Smooth muscle cell (in vitro differentiated cells): ENCODE data around the gene HORMAD1. TPM values are rescaled to one million over a fixed set of nuclear protein-coding genes. Genes with fewer than 3 reads are reported as not detected.
"Not testable (repeated sequence)": the region's sequence is repeated elsewhere in the genome, so short reads cannot be mapped to it uniquely, and the experiment has no call there.

Experiments used
- DNase-seq: peaks from one replicate; lab custom pipeline; 2025; ENCODE audit not compliant: unreplicated experiment; lab: John Stamatoyannopoulos, UW
- H2AFZ ChIP-seq: fragments of 200-600 bp; sonication (generic); 2 replicates; pipeline ENCODE4 v1.6.0; 2016; ENCODE audit warnings: antibody characterized with exemption, low read depth, mild to moderate bottlenecking
- H3F3A ChIP-seq: fragments of 200-600 bp; sonication (generic); 2 replicates; pipeline ENCODE4 v1.6.0; 2017; ENCODE audit warnings: antibody characterized with exemption, low read depth
- H3K27ac ChIP-seq: fragments of 200-600 bp; sonication (generic); 2 replicates; pipeline ENCODE4 v1.5.1; 2016; ENCODE audit warnings: low read depth, mild to moderate bottlenecking
- H3K27me3 ChIP-seq: fragments of 200-600 bp; sonication (generic); 2 replicates; pipeline ENCODE4 v1.6.1; 2016; ENCODE audit warnings: low read depth, mild to moderate bottlenecking
- H3K36me3 ChIP-seq: fragments of 200-600 bp; sonication (generic); 2 replicates; pipeline ENCODE4 v1.5.1; 2016; ENCODE audit warnings: low read depth
- H3K4me1 ChIP-seq: fragments of 200-600 bp; sonication (generic); 2 replicates; pipeline ENCODE4 v1.5.1; 2016; ENCODE audit warnings: low read depth
- H3K4me2 ChIP-seq: fragments of 200-600 bp; sonication (generic); 2 replicates; pipeline ENCODE4 v1.6.0; 2016; ENCODE audit warnings: mild to moderate bottlenecking
- H3K4me3 ChIP-seq: fragments of 200-600 bp; sonication (generic); 2 replicates; pipeline ENCODE4 v1.5.1; 2016; ENCODE audit warnings: mild to moderate bottlenecking
- H3K79me2 ChIP-seq: fragments of 200-600 bp; sonication (generic); 2 replicates; pipeline ENCODE4 v1.6.0; 2016; ENCODE audit warnings: low read depth, mild to moderate bottlenecking
- H3K9ac ChIP-seq: fragments of 200-600 bp; sonication (generic); 2 replicates; pipeline ENCODE4 v1.6.0; 2016; ENCODE audit warnings: low read depth
- H3K9me3 ChIP-seq: fragments of 200-600 bp; sonication (generic); replicated peaks from 2 replicates; pipeline ENCODE4 v1.5.1; 2016; ENCODE audit warnings: low read depth
- H4K20me1 ChIP-seq: fragments of 200-600 bp; sonication (generic); 2 replicates; pipeline ENCODE4 v1.6.0; 2016; ENCODE audit warnings: low read depth
- whole genome bisulfite sequencing: methylation state at CpG from one replicate; pipeline ENCODE4 v1.1.7; 2016; ENCODE audit warnings: low lambda C conversion rate; 5-methylcytosine and 5-hydroxymethylcytosine counted together
- polyA plus RNA-seq: library from polyadenylated mRNA; unstranded; fragments of >200 nt; fragmentation: Nextera tagmentation; extraction: Ambion mirVana; gene quantifications from 2 replicates; pipeline ENCODE4 v1.2.1, GENCODE V29; 2016
- total RNA-seq: library from RNA; depleted of rRNA; stranded (reverse); fragments of >200 nt; gene quantifications from 2 replicates; pipeline ENCODE4 v1.2.3, GENCODE V29; 2014
- TF ChIP-seq, protein P1 (sequence below): fragments of 200-600 bp; sonication (generic); IDR thresholded peaks from 2 replicates; pipeline ENCODE4 v1.5.1; 2017; ENCODE audit warnings: borderline replicate concordance, mild to moderate bottlenecking, antibody characterized with exemption; ENCODE audit not compliant: insufficient read depth, poor library complexity, severe bottlenecking

HORMAD1 gene
- total and polyA plus RNA-seq, 2 experiments from 2014 or later, result not detected

GRCh38 chr1:150720098-150720497 lies 597 bp downstream of the HORMAD1 start:
- no peak for DNase-seq
- H2AFZ ChIP-seq, result no peak overlapping the region
- no peak overlapping the region for H3K9ac ChIP-seq
- H3K27ac ChIP-seq, result no peak overlapping the region
- H3K79me2 ChIP-seq, result no peaks in the 10 kb centered on the region
- no peaks in the 10 kb centered on the region for H3K4me1 ChIP-seq
- no peaks in the 10 kb centered on the region for H3F3A ChIP-seq
- H3K36me3 ChIP-seq, result no peaks in the 10 kb centered on the region
- H3K4me3 ChIP-seq, result no peak overlapping the region
- H3K27me3 ChIP-seq, result no peaks in the 10 kb centered on the region
- no peak overlapping the region for H3K4me2 ChIP-seq
- no peaks in the 10 kb centered on the region for H3K9me3 ChIP-seq
- no peaks in the 10 kb centered on the region for H4K20me1 ChIP-seq
- 97% methylated on average over 21 of the region's 21 CpGs for WGBS
- TF ChIP-seq, protein P1, sequence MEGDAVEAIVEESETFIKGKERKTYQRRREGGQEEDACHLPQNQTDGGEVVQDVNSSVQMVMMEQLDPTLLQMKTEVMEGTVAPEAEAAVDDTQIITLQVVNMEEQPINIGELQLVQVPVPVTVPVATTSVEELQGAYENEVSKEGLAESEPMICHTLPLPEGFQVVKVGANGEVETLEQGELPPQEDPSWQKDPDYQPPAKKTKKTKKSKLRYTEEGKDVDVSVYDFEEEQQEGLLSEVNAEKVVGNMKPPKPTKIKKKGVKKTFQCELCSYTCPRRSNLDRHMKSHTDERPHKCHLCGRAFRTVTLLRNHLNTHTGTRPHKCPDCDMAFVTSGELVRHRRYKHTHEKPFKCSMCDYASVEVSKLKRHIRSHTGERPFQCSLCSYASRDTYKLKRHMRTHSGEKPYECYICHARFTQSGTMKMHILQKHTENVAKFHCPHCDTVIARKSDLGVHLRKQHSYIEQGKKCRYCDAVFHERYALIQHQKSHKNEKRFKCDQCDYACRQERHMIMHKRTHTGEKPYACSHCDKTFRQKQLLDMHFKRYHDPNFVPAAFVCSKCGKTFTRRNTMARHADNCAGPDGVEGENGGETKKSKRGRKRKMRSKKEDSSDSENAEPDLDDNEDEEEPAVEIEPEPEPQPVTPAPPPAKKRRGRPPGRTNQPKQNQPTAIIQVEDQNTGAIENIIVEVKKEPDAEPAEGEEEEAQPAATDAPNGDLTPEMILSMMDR, result no peak

DNA sequence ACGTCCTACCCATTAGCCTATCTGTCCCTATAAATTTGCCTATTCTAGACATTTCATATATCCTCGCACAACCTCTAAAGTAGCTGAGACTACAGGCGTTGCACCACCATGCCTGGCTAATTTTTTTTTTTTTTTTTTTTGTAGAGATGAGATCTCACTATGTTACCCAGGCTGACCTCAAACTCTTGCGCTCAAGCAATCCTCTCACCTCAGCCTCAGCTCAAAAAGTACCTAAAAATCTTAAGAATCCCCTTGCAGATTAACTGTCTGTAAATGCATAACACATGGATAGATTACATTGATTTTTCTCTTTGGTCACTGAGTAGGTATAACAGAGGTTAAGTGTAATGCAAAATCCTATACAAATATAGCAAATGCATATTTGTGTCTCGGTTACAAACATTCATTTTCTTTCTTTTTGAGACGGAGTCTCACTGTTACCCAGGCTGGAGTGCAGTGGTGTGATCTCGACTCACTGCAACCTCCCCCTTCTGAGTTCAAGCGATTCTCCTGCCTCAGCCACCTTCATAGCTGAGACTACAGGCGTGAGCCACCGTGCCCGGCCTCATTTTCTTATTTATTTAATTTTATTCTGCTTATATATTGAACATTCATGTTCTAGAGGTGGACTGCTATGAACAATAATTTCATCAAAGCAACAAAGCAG lies 2.3 kb downstream of the HORMAD1 start:
- H3K4me1 ChIP-seq, result peaks cover 4% of the 10 kb centered on the region
- no peak for DNase-seq
- no peaks in the 10 kb centered on the region for H4K20me1 ChIP-seq
- TF ChIP-seq, protein P1, result no peak
- H3K36me3 ChIP-seq, result no peaks in the 10 kb centered on the region
- H3K27me3 ChIP-seq, result no peaks in the 10 kb centered on the region
- H3K27ac ChIP-seq, result no peak overlapping the region
- no peak overlapping the region for H3K9ac ChIP-seq
- no peak overlapping the region for H3K4me2 ChIP-seq
- no peak overlapping the region for H3K4me3 ChIP-seq
- H2AFZ ChIP-seq, result no peak overlapping the region
- no peaks in the 10 kb centered on the region for H3K79me2 ChIP-seq
- 89% methylated on average over 11 of the region's 11 CpGs for WGBS
- H3F3A ChIP-seq, result no peaks in the 10 kb centered on the region
- H3K9me3 ChIP-seq, result no peaks in the 10 kb centered on the region

- not testable (repeated sequence) for H2AFZ ChIP-seq, H3K4me2 ChIP-seq, H3K9ac ChIP-seq, H3K9me3 ChIP-seq, H3K27me3 ChIP-seq, H3K36me3 ChIP-seq, H4K20me1 ChIP-seq, DNase-seq, H3K4me1 ChIP-seq, H3K27ac ChIP-seq, H3F3A ChIP-seq, H3K4me3 ChIP-seq, H3K79me2 ChIP-seq
- WGBS, result 68% methylated on average over 1 of the region's 1 CpG
Observed at GRCh38 chr1:150709031-150709430, 11.7 kb downstream of the HORMAD1 start.

- no peaks in the 10 kb centered on the region for H3K79me2 ChIP-seq
- H3K36me3 ChIP-seq, result no peaks in the 10 kb centered on the region
- no peaks in the 10 kb centered on the region for H3K9me3 ChIP-seq
- TF ChIP-seq, protein P1, result no peak
- no peaks in the 10 kb centered on the region for H3K27me3 ChIP-seq
- H3K4me1 ChIP-seq, result peaks cover 7% of the 10 kb centered on the region
- no peak overlapping the region for H3K4me3 ChIP-seq
- H2AFZ ChIP-seq, result no peak overlapping the region
- no peaks in the 10 kb centered on the region for H4K20me1 ChIP-seq
- no peak overlapping the region for H3K4me2 ChIP-seq
- no peak for DNase-seq
- no peaks in the 10 kb centered on the region for H3F3A ChIP-seq
- no peak overlapping the region for H3K9ac ChIP-seq
- no peak overlapping the region for H3K27ac ChIP-seq
- WGBS, result 97% methylated on average over 2 of the region's 2 CpGs
Observed at GRCh38 chr1:150708595-150708994, 12.1 kb downstream of the HORMAD1 start.
